IPS-20b (cell line): ENCODE measurements around the gene VWA1.

ENCODE experiments used
- H3K27ac ChIP-seq: one replicate; pipeline ENCODE4 v1.5.1; 2013; ENCODE audit warnings: low read length
- H3K27me3 ChIP-seq: 2 replicates; pipeline ENCODE4 v1.6.1; 2013; ENCODE audit warnings: mild to moderate bottlenecking, low read length, inconsistent platforms; ENCODE audit not compliant: insufficient read depth
- H3K36me3 ChIP-seq: 2 replicates; pipeline ENCODE4 v1.6.1; 2013; ENCODE audit warnings: low read depth, mild to moderate bottlenecking, inconsistent platforms, low read length, moderate library complexity; ENCODE audit not compliant: insufficient read depth
- H3K4me1 ChIP-seq: 2 replicates; pipeline ENCODE4 v1.6.1; 2013; ENCODE audit warnings: mild to moderate bottlenecking, control low read depth, inconsistent platforms, low read length, moderate library complexity; ENCODE audit not compliant: insufficient read depth
- H3K4me3 ChIP-seq: 2 replicates; pipeline ENCODE4 v1.5.1; 2013; ENCODE audit warnings: mild to moderate bottlenecking, low read length, inconsistent platforms
- H3K9ac ChIP-seq: 2 replicates; pipeline ENCODE4 v1.6.1; 2013; ENCODE audit warnings: low read depth, mild to moderate bottlenecking, inconsistent platforms, low read length, moderate library complexity
- H3K9me3 ChIP-seq: 2 replicates; pipeline ENCODE4 v1.6.1; 2013; ENCODE audit warnings: mild to moderate bottlenecking, low read depth, low read length, inconsistent platforms; ENCODE audit not compliant: insufficient read depth

The VWA1 gene

GRCh38 chr1:1433804-1434130 is 1.7 kb upstream of the VWA1 start:
- peak overlapping the region; percentile 79; the same call in 1 of the 2 replicates for H3K9ac ChIP-seq
- no peaks in the 10 kb centered on the region for H3K36me3 ChIP-seq
- H3K4me1 ChIP-seq: peaks cover 25% of the 10 kb centered on the region
- H3K27me3 ChIP-seq: peaks cover 18% of the 10 kb centered on the region
- H3K27ac ChIP-seq: peak overlapping the region; percentile 61
- no peaks in the 10 kb centered on the region for H3K9me3 ChIP-seq
- H3K4me3 ChIP-seq: peak overlapping the region; percentile 51; the same call in 1 of the 2 replicates

DNA sequence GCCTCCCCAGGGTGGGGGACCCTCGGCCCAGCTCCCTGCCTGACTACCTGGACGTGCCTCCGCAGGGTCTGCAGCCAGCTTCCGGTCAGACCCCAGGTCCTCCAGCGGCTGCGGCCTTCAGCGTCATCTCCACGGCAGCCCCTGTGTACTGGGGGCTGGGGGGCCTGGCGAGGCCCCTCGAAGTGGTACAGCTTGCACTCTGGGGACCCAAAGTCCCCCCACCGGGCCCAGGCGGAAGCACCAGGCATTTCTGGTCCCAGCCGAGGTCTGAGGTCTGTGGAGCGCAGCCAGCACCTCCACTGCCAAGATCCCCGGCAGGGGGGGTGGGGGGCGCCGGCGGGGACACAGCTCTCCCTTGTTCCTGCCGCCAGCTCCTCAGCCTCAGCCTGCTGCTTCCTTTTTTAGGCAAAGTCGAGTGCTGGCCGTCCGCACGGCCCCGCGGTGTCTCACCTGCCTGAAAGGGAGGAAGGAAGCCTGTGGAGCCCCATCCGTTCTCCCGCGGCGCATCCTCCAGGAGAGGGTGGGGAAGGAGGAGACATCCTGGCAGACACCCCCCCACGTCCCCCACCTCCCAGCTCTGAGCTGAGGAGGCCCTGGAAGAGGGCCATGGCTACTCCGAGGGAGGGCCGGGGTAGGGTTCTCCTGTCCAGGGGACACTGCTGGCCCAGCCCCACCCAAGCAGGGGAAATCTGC is 1.2 kb upstream of the VWA1 start:
- peaks cover 25% of the 10 kb centered on the region for H3K4me1 ChIP-seq

DNA sequence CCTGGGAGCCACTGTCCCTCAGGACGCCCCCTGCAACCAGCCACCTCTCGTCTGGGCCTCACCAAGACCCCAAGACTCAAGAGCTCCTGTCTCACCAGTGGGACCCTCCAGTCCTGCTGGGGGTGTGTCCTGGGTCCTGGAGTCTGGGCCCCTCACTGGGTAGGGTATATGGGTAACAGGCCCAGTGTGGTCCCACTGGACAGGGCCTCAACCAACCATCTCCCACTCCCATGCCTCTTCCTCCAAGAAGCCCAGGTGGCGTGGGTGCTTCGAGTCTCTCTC is 725 bp upstream of the VWA1 start:
- Histone ChIP-seq H3K27ac (peak overlapping the region; percentile 61), H3K9ac (peak overlapping the region; percentile 85), H3K4me1 (peaks cover 25% of the 10 kb centered on the region), H3K4me3 (peak overlapping the region; percentile 71), H3K36me3 (no peaks in the 10 kb centered on the region), H3K27me3 (peaks cover 18% of the 10 kb centered on the region), H3K9me3 (no peaks in the 10 kb centered on the region)

More for the DNA sequence above, 1.2 kb upstream of the VWA1 start:
- Histone ChIP-seq H3K27me3 (peaks cover 18% of the 10 kb centered on the region), H3K27ac (peak overlapping the region; percentile 61), H3K9me3 (no peaks in the 10 kb centered on the region), H3K9ac (peak overlapping the region; percentile 85; the same call in 1 of the 2 replicates), H3K36me3 (no peaks in the 10 kb centered on the region), H3K4me3 (peak overlapping the region; percentile 71; the same call in 1 of the 2 replicates)

GRCh38 chr1:1435911-1436629 is 580 bp downstream of the VWA1 start:
- Histone ChIP-seq H3K36me3 (no peaks in the 10 kb centered on the region), H3K27ac (no peak overlapping the region), H3K27me3 (peaks cover 18% of the 10 kb centered on the region), H3K9me3 (no peaks in the 10 kb centered on the region), H3K4me1 (peaks cover 21% of the 10 kb centered on the region), H3K9ac (peak overlapping the region; percentile 63), H3K4me3 (peak overlapping the region; percentile 71)

GRCh38 chr1:1436630-1437032 is 1.1 kb downstream of the VWA1 start:
- H3K9ac ChIP-seq: peak overlapping the region; percentile 63; the same call in 1 of the 2 replicates
- H3K4me1 ChIP-seq: peaks cover 21% of the 10 kb centered on the region
- H3K27me3 ChIP-seq: peaks cover 18% of the 10 kb centered on the region
- H3K27ac ChIP-seq: no peak overlapping the region
- peak overlapping the region; percentile 71 for H3K4me3 ChIP-seq
- no peaks in the 10 kb centered on the region for H3K9me3 ChIP-seq
- H3K36me3 ChIP-seq: no peaks in the 10 kb centered on the region

GRCh38 chr1:1437033-1437903 is 1.8 kb downstream of the VWA1 start:
- Histone ChIP-seq H3K9me3 (no peaks in the 10 kb centered on the region), H3K36me3 (no peaks in the 10 kb centered on the region), H3K9ac (no peak overlapping the region), H3K4me3 (no peak overlapping the region; the same call in 1 of the 2 replicates), H3K27ac (no peak overlapping the region), H3K4me1 (peaks cover 21% of the 10 kb centered on the region), H3K27me3 (peaks cover 18% of the 10 kb centered on the region)

- no peaks in the 10 kb centered on the region for H3K9me3 ChIP-seq
- H3K4me1 ChIP-seq: peaks cover 21% of the 10 kb centered on the region
- peaks cover 18% of the 10 kb centered on the region for H3K27me3 ChIP-seq
- H3K9ac ChIP-seq: no peak overlapping the region; the same call in 1 of the 2 replicates
- no peaks in the 10 kb centered on the region for H3K36me3 ChIP-seq
- no peak overlapping the region for H3K4me3 ChIP-seq
- no peak overlapping the region for H3K27ac ChIP-seq
These were observed 2.5 kb downstream of the VWA1 start for GRCh38 chr1:1437904-1438376.

DNA sequence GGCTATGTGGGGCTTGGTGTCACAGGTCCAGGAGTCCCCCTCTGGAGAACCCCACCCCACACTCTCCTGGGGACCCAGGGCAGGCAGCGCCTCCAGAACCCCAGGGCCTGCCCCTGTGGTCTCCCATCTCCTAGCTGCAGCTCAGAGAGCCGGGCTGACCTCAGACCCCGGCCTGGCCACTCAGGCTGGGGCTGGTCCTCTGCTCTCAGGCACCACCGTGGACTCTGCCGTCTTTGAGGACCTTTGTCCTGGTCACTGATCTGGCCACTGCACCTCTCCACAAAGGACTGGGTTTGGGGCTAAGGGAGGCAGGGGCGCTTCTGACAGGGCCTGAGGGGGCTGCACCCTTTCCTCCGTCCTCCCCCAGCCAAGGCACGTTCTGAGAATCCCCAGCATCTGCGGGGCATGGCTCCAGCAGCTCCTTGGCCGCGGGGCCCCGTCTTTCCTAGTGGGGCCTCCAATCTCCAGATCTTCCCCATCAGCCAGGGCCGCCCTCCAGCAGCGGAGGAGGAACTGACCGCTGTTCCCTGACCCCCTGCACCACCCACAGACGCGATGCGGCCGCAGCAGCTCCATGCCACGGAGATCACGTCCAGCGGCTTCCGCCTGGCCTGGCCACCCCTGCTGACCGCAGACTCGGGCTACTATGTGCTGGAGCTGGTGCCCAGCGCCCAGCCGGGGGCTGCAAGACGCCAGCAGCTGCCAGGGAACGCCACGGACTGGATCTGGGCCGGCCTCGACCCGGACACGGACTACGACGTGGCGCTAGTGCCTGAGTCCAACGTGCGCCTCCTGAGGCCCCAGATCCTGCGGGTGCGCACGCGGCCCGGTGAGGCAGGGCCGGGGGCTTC is 3.3 kb downstream of the VWA1 start:
- Histone ChIP-seq H3K27ac (no peak overlapping the region), H3K27me3 (peaks cover 18% of the 10 kb centered on the region), H3K9ac (no peak overlapping the region), H3K36me3 (no peaks in the 10 kb centered on the region), H3K4me1 (peaks cover 17% of the 10 kb centered on the region), H3K9me3 (no peaks in the 10 kb centered on the region), H3K4me3 (no peak overlapping the region)

GRCh38 chr1:1439546-1440261 is 4.2 kb downstream of the VWA1 start:
- Histone ChIP-seq H3K9me3 (no peaks in the 10 kb centered on the region), H3K4me1 (peaks cover 10% of the 10 kb centered on the region), H3K27me3 (peaks cover 17% of the 10 kb centered on the region), H3K27ac (no peak overlapping the region), H3K9ac (no peak overlapping the region), H3K36me3 (no peaks in the 10 kb centered on the region), H3K4me3 (no peak overlapping the region)

DNA sequence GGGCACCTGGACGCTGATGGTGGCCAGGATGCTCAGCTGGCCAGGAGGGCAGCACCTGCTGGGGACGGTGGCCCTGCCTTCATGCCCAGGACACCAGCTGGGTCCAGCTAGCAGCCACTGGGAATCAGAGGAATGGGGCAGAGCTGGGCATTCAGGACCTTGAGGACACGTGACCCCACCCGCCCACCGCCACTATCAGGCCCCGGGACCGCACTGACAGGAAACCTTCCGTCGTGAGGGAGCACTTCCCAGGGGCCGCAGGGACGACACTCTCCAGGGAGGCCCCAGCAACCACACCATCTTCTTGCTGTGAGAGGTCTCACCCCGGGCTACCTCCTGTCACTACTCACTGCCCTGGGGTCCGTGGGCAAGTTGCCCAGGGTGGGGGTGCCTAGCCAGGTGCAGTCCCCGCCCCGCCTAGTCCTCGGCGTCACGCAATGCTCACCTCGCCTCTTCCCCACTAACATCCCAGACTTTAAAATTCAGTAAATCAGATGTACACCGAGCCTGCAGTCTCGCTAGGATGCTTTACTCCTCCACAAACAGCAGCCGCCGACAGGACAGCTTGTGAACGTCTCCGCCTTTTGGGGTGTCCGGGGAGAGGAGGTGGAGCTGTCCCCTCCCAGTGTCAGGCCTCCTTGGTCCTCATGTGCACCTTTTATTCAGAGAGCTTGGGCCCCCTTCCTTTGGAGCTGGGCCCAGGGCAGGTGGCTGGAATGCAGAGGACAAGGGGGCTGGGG is 4.9 kb downstream of the VWA1 start:
- peaks cover 11% of the 10 kb centered on the region for H3K27me3 ChIP-seq
- no peak overlapping the region for H3K27ac ChIP-seq
- no peak overlapping the region for H3K9ac ChIP-seq
- H3K36me3 ChIP-seq: no peaks in the 10 kb centered on the region
- H3K4me1 ChIP-seq: peaks cover 4% of the 10 kb centered on the region; the same call in 1 of the 2 replicates
- H3K9me3 ChIP-seq: no peaks in the 10 kb centered on the region
- no peak overlapping the region for H3K4me3 ChIP-seq
